Left ventricle myocardium inferior (tissue), 1 donor: ENCODE measurements around the gene GNPTG. TPM values are rescaled to one million over a fixed set of nuclear protein-coding genes. Genes with fewer than 3 reads are reported as not detected.

Experiments used
- DNase-seq: peaks from one replicate; pipeline ENCODE4 v3.0.0-alpha.2; 2020
- H3K27ac ChIP-seq: fragments of 200-600 bp; replicated peaks from 2 replicates; pipeline ENCODE4 v1.8.0; 2021
- H3K27me3 ChIP-seq: fragments of 200-600 bp; 2 replicates; pipeline ENCODE4 v1.8.0; 2021; ENCODE audit warnings: low read depth
- H3K36me3 ChIP-seq: fragments of 200-600 bp; 2 replicates; pipeline ENCODE4 v1.8.0; 2021
- H3K4me1 ChIP-seq: fragments of 200-600 bp; 2 replicates; pipeline ENCODE4 v1.8.0; 2021
- H3K4me3 ChIP-seq: fragments of 200-600 bp; 2 replicates; pipeline ENCODE4 v1.8.0; 2021; ENCODE audit warnings: mild to moderate bottlenecking, moderate library complexity
- H3K9me3 ChIP-seq: fragments of 200-600 bp; replicated peaks from 2 replicates; pipeline ENCODE4 v1.8.0; 2021
- CTCF ChIP-seq: fragments of 200-600 bp; IDR thresholded peaks from 2 replicates; pipeline ENCODE4 v1.8.0; 2021; ENCODE audit warnings: antibody characterized with exemption, mild to moderate bottlenecking, borderline replicate concordance
- intact Hi-C: fragments of 100-400 bp; cut with micrococcal nuclease; formaldehyde crosslinking; loops from one replicate; pipeline ENCODE4 v1.11.0; 2022
- total RNA-seq: library from RNA; stranded (reverse); fragmentation: NEBNext Ultra II Directional; extraction: Animal tissue kit (Norgen Biotek cat#: 25700); gene quantifications from one replicate; pipeline ENCODE4 v1.2.1, GENCODE V29; 2021
- donor health status: DM: no; HTN: yes; CAD: no; lungs with severe emphysema.

The GNPTG gene
- total RNA-seq, 1 donor from 2014 or later = 31.8 TPM

- Histone ChIP-seq H3K27ac (peak within 1 kb of the TSS; percentile 100), H3K36me3 (peaks cover 7% of the 10 kb centered on the region), H3K9me3 (no peaks in the 10 kb centered on the region), H3K4me1 (peaks cover 47% of the 10 kb centered on the region), H3K4me3 (peak within 1 kb of the TSS; percentile 95), H3K27me3 (no peaks in the 10 kb centered on the region)
- DNase-seq = peak; percentile 96
- intact Hi-C loops = no loop called here
- TF ChIP-seq CTCF = no peak
Observed at GRCh38 chr16:1308977-1309885, 42.5 kb upstream of the GNPTG start, which contains the start of gene UBE2I. UBE2I (plus strand) TSS chr16:1309636; CDS start chr16:1314031, 4,395 bp downstream.

GRCh38 chr16:1309888-1310831 is 41.6 kb upstream of the GNPTG start:
- H3K4me1 ChIP-seq = peaks cover 55% of the 10 kb centered on the region

GRCh38 chr16:1310832-1311200 is 40.9 kb upstream of the GNPTG start:
- Histone ChIP-seq H3K27ac (peak overlapping the region; percentile 100), H3K4me3 (peak overlapping the region; percentile 95), H3K27me3 (no peaks in the 10 kb centered on the region), H3K4me1 (peaks cover 55% of the 10 kb centered on the region), H3K36me3 (peaks cover 23% of the 10 kb centered on the region), H3K9me3 (no peaks in the 10 kb centered on the region)
- no peak for DNase-seq
- TF ChIP-seq CTCF = no peak
- intact Hi-C loops = no loop called here

More at GRCh38 chr16:1309888-1310831, 41.6 kb upstream of the GNPTG start:
- H3K27ac ChIP-seq = peak overlapping the region; percentile 100
- intact Hi-C loops = no loop called here
- DNase-seq = peak; percentile 59
- H3K27me3 ChIP-seq = no peaks in the 10 kb centered on the region
- peak overlapping the region; percentile 95 for H3K4me3 ChIP-seq
- no peaks in the 10 kb centered on the region for H3K9me3 ChIP-seq
- no peak for TF ChIP-seq CTCF
- peaks cover 16% of the 10 kb centered on the region for H3K36me3 ChIP-seq

- no peak for TF ChIP-seq CTCF
- Histone ChIP-seq H3K4me1 (peaks cover 55% of the 10 kb centered on the region), H3K27me3 (no peaks in the 10 kb centered on the region), H3K27ac (peak overlapping the region; percentile 100), H3K36me3 (peaks cover 27% of the 10 kb centered on the region), H3K9me3 (no peaks in the 10 kb centered on the region), H3K4me3 (peak overlapping the region; percentile 95)
- no peak for DNase-seq
- intact Hi-C loops = no loop called here
Observed at GRCh38 chr16:1311212-1311737, 40.5 kb upstream of the GNPTG start.
